HG03520 (cell line): ENCODE results near the gene TEFM.
A peak's percentile ranks its signal among the peaks of the same experiment; 100 is the strongest.
"Not testable (repeated sequence)": the region's sequence is repeated elsewhere in the genome, so short reads cannot be mapped to it uniquely, and the experiment has no call there.

Source experiments
- ATAC-seq: cut with Tn5 transposase; IDR thresholded peaks from one replicate; pipeline ENCODE4 v1.9.1; 2021; ENCODE audit warnings: mild to moderate bottlenecking, moderate library complexity; ENCODE audit not compliant: unreplicated experiment

TEFM gene

GRCh38 chr17:30921544-30922196, 15.6 kb upstream of the TEFM start, which contains the start of gene ADAP2:
Gene ADAP2, plus strand, starts transcription at chr17:30921945. Its CDS starts 70 bp downstream, at chr17:30922015.
- ATAC-seq, result no peak

- ATAC-seq, result no peak
These were observed 14.9 kb upstream of the TEFM start for GRCh38 chr17:30920683-30921543.

DNA sequence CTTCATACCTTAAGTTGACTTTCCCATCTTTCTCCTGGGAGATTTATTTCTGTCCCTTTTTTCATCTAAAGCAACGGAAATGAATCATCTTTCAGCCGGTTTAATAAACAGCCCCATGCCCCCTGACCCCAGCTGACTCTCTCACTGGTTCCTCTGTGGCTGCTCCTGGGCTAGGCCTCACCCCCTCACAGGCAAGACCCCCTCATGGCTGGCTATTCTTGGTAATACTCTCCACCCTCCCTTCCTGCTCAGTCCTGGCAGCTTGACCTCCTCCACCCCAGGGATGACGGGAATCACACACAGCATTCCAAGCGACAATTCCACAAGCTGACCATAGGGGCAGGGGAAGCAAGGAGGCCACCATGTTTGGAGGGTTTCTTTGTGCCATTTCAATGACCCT, 14.2 kb upstream of the TEFM start:
- no peak for ATAC-seq

- no peak for ATAC-seq
These were observed 11.0 kb upstream of the TEFM start for GRCh38 chr17:30917050-30917449.

- ATAC-seq, result no peak
These were observed 10.0 kb upstream of the TEFM start for GRCh38 chr17:30915833-30916611.

- no peak for ATAC-seq
These were observed 7.9 kb upstream of the TEFM start for GRCh38 chr17:30913955-30914354.

DNA sequence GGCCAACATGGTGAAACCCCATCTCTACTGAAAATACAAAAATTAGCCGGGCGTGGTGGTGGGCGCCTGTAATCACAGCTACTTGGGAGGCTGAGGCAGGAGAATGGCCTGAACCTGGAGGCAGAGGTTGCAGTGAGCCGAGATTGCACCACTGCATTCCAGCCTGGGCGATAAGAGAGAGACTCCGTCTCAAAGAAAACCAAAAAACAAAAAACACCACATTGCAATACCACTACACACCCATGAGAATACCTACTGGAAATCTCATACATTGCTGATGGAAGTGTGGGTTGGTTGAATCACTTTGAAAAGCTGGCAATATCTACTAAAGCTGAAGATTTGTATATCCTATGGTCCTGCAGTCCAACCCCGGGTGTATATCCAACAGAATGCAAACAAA, 4.1 kb upstream of the TEFM start:
- not testable (repeated sequence) for ATAC-seq

DNA sequence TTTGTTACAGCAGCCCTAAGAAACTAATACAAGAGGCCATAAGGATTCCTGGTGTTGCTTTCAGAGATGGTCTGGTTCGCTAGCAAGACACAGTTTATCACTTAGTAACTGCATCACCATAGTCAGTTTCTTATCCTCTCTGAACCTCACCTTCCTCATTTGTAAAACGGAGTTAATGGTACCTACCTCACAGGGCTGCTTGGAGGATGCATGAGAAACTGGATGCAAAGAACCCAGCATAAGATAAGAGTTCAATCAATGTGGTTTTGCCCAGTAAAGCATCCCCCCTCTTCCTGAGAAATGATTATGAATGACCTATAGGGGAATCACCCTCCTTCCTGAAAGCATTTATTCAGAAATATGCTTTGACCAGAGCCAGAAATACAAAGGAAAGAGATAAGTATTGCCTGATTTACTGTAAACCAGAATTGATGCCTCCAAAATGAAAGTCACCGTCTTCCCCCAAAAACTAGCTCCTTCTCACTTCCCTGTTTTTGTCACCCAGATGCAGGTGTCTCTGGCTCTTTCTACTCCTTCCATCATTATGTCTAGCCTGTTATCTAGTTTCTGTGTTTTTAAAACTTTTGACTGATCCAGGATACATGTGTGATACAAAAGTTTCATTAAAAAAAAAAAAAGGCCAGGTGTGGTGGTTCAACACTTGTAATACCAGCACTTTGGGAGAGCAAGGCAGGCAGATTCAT, 2.8 kb upstream of the TEFM start:
- no peak for ATAC-seq

- ATAC-seq, result peak; percentile 19
These were observed 317 bp downstream of the TEFM start for GRCh38 chr17:30905742-30906100.

- ATAC-seq, result no peak
These were observed 8.7 kb downstream of the TEFM start for GRCh38 chr17:30897311-30897710.

DNA sequence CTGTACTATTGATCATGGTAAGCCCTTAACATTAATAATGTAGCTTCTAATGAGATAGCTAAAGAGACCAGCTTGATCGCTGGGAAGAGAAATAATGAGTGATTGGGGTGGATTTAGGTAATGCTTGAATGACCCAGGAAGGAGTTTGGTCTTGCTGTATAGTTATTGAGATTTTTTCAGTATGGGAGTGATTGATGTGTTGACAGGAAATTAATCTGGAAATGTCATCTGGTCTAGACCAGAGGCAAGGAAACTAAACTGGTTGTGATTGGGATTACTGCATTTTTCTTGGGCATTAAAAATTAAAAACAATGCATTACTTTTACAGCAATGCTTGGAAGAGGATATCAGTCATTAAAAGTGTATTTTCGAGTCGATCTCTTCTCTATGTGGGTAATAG, 11.8 kb downstream of the TEFM start:
- no peak for ATAC-seq

- no peak for ATAC-seq
These were observed 19.9 kb downstream of the TEFM start for GRCh38 chr17:30886187-30886586.

DNA sequence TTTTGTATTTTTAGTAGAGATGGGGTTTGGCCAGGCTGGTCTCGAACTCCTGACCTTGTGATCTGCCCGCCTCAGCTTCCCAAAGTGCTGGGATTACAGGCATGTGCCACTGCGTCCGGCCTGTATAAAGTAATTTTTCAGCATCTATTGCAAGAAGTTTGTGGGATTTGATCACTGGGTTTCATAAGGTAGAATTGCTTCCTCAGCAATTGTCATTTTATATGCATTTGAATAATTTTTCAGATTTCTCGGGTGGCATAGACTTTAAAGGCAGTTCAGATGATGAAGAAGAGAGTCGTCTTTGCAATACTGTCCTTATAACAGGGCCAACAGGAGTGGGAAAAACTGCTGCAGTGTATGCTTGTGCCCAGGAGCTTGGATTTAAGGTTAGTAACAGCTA, 37.0 kb downstream of the TEFM start:
- no peak for ATAC-seq

- no peak for ATAC-seq
These were observed 41.4 kb downstream of the TEFM start for GRCh38 chr17:30864636-30865035.

DNA sequence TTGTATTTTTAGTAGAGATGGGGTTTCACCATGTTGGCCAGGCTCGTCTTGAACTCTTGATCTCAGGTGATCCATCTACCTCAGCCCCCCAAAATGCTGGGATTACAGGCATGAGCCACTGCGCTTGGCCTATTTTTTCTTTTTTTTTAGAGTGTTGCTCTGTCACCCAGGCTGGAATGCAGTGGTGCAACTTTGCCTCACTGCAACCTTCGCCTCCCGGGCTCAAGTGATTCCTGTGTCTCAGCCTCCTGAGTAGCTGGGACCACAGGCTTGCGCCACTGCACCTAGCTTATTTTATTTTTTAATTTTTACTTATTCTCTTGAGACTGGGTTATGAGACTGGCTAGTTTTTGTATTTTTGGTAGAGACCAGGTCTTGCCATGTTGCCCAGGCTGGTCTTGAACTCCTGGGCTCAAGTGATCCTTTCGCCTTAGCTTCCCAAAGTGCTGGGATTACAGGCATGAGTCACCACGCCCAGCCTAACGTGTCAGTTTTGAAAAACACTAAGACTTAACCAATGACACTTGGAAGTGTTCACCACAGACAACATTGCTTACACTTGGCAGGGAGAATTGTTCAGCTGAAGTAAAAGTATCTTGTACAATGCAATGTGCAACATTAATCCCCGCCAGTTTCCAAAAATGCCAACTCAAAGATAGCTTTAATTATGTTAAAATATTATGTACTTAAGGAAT, 47.3 kb downstream of the TEFM start:
- no peak for ATAC-seq

- ATAC-seq, result no peak
These were observed 51.9 kb downstream of the TEFM start for GRCh38 chr17:30854146-30854545.
